CD14-positive monocyte (primary cell): ENCODE data around the gene RFNG. TPM values are rescaled to one million over a fixed set of nuclear protein-coding genes. Genes with fewer than 3 reads are reported as not detected.

Experiments used
- DNase-seq, 3 donors: peaks; one replicate each; pipeline ENCODE4 v3.0.0-alpha.2; 2011 to 2022
- H2AFZ ChIP-seq: 2 replicates; pipeline ENCODE4 v1.6.0; 2012; ENCODE audit warnings: mild to moderate bottlenecking, low read depth, low read length, inconsistent platforms; ENCODE audit not compliant: insufficient read depth, poor library complexity, severe bottlenecking
- H3K27ac ChIP-seq, 2 donors: 1 replicate in 1 of 2; 2 replicates in 1 of 2; pipeline ENCODE4 v1.5.1; 2012 to 2013; ENCODE audit warnings: low read length in 2 of 2, control low read depth in 1 of 2, inconsistent platforms in 1 of 2, low read depth in 1 of 2, mild to moderate bottlenecking in 1 of 2
- H3K27me3 ChIP-seq, 2 donors: one replicate each; pipeline versions ENCODE4 v1.6.0 to v1.6.1; 2011 to 2013; ENCODE audit warnings: low read length in 2 of 2; ENCODE audit not compliant: control insufficient read depth in 2 of 2, insufficient read depth in 2 of 2
- H3K36me3 ChIP-seq, 2 donors: replicated peaks in 1 of 2; 1 replicate in 1 of 2; 2 replicates in 1 of 2; pipeline versions ENCODE4 v1.5.1 to v1.6.1; 2012 to 2013; ENCODE audit warnings: low read length in 2 of 2, control low read depth in 1 of 2, inconsistent platforms in 1 of 2, mild to moderate bottlenecking in 1 of 2; ENCODE audit not compliant: insufficient read depth in 2 of 2, control insufficient read depth in 1 of 2
- H3K4me1 ChIP-seq, 2 donors: 1 replicate in 1 of 2; 2 replicates in 1 of 2; pipeline versions ENCODE4 v1.5.1 to v1.6.1; 2012 to 2013; ENCODE audit warnings: low read length in 2 of 2, control low read depth in 1 of 2, inconsistent platforms in 1 of 2, mild to moderate bottlenecking in 1 of 2, moderate library complexity in 1 of 2; ENCODE audit not compliant: insufficient read depth in 2 of 2, control insufficient read depth in 1 of 2
- H3K4me2 ChIP-seq: replicated peaks from 2 replicates; pipeline ENCODE3; 2012; ENCODE audit warnings: low read length, moderate library complexity, mild to moderate bottlenecking; ENCODE audit not compliant: poor library complexity, severe bottlenecking; ENCODE audit errors: extremely low read depth
- H3K4me3 ChIP-seq, 3 experiments: fragments of 200-600 bp in 1 of 3; sonication (generic) in 1 of 3; replicated peaks in 1 of 3; 1 replicate in 2 of 3; 2 replicates in 1 of 3; pipeline ENCODE4 v1.5.1; 2011 to 2013; ENCODE audit warnings: low read length in 3 of 3, mild to moderate bottlenecking in 3 of 3, control low read depth in 2 of 3, low read depth in 2 of 3, inconsistent platforms in 1 of 3, moderate library complexity in 1 of 3
- H3K79me2 ChIP-seq: 2 replicates; pipeline ENCODE4 v1.6.0; 2012; ENCODE audit warnings: mild to moderate bottlenecking, control low read depth, inconsistent platforms, low read length, moderate library complexity; ENCODE audit not compliant: insufficient read depth
- H3K9ac ChIP-seq: 2 replicates; pipeline ENCODE4 v1.6.0; 2017; ENCODE audit warnings: low read length, mild to moderate bottlenecking; ENCODE audit not compliant: insufficient read depth, poor library complexity, severe bottlenecking
- H3K9me3 ChIP-seq, 2 donors: replicated peaks in 1 of 2; 1 replicate in 1 of 2; 2 replicates in 1 of 2; pipeline versions ENCODE4 v1.5.1 to v1.6.1; 2012 to 2013; ENCODE audit warnings: low read length in 2 of 2, control low read depth in 1 of 2; ENCODE audit not compliant: control insufficient read depth in 1 of 2, insufficient read depth in 1 of 2
- H4K20me1 ChIP-seq: 2 replicates; pipeline ENCODE4 v1.6.0; 2012; ENCODE audit warnings: mild to moderate bottlenecking, low read length, control low read depth, moderate library complexity; ENCODE audit not compliant: insufficient read depth
- H3K27ac Mint-ChIP-seq, 7 donors: one replicate each; pipeline ENCODE4 v1.8.0; 2020; ENCODE audit warnings: mild to moderate bottlenecking in 7 of 7, mixed read lengths in 7 of 7, moderate library complexity in 6 of 7, inconsistent platforms in 2 of 7
- H3K27me3 Mint-ChIP-seq, 3 donors: one replicate each; pipeline ENCODE4 v1.8.0; 2021 to 2022; ENCODE audit warnings: low read depth in 3 of 3, mild to moderate bottlenecking in 3 of 3, mixed read lengths in 3 of 3, moderate library complexity in 3 of 3, inconsistent platforms in 1 of 3
- H3K36me3 Mint-ChIP-seq, 2 donors: one replicate each; pipeline ENCODE4 v1.8.0; 2020; ENCODE audit warnings: mixed read lengths in 2 of 2, inconsistent platforms in 1 of 2, mild to moderate bottlenecking in 1 of 2
- H3K4me1 Mint-ChIP-seq: one replicate; pipeline ENCODE4 v1.8.0; 2020; ENCODE audit warnings: mild to moderate bottlenecking, mixed read lengths
- H3K4me3 Mint-ChIP-seq, 2 donors: one replicate each; pipeline ENCODE4 v1.8.0; 2020; ENCODE audit warnings: mild to moderate bottlenecking in 2 of 2, mixed read lengths in 2 of 2, moderate library complexity in 1 of 2
- H3K9me3 Mint-ChIP-seq, 7 donors: one replicate each; pipeline ENCODE4 v1.8.0; 2020 to 2022; ENCODE audit warnings: mixed read lengths in 7 of 7, mild to moderate bottlenecking in 6 of 7, moderate library complexity in 6 of 7, inconsistent platforms in 2 of 7
- CTCF ChIP-seq: fragments of 200-600 bp; IDR thresholded peaks from one replicate; pipeline ENCODE4 v1.8.0; 2022; ENCODE audit warnings: antibody characterized with exemption, mild to moderate bottlenecking
- WGBS: methylation state at CpG from one replicate; pipeline ENCODE4 v1.1.5; 2013; ENCODE audit warnings: missing lambda C conversion rate; ENCODE audit not compliant: insufficient coverage; 5-methylcytosine and 5-hydroxymethylcytosine counted together
- intact Hi-C, 2 donors: fragments of 100-400 bp; cut with micrococcal nuclease; formaldehyde crosslinking; loops; one replicate each; pipeline versions ENCODE4 v1.15.0 to v1.15.1; 2023
- polyA plus RNA-seq, 3 donors: library from polyadenylated mRNA; depleted of rRNA in 1 of 3; unstranded in 2 of 3; stranded (reverse) in 1 of 3; fragments of 300-500 nt in 2 of 3; fragments of >200 nt in 1 of 3; fragmentation: Illumina TruSeq in 2 of 3; gene quantifications; 1 replicate in 2 of 3; 2 replicates in 1 of 3; pipeline ENCODE4 v1.2.3, GENCODE V29; 2012 to 2021

Gene RFNG
- polyA plus RNA-seq, 3 donors = 1.5 to 32.4 (median 4.1) TPM

- DNase-seq = no peak
- no peaks in the 10 kb centered on the region for H3K9me3 ChIP-seq
- no peak overlapping the region for H2AFZ ChIP-seq
- no peaks in the 10 kb centered on the region for H3K27me3 ChIP-seq
- Mint-ChIP-seq H3K4me3 (no peak overlapping the region), H3K4me1 (peaks cover 9% of the 10 kb centered on the region), H3K36me3 (peaks cover 36 to 68% of the 10 kb centered on the region in 2 donors), H3K27ac (no peak overlapping the region), H3K27me3 (no peaks in the 10 kb centered on the region), H3K9me3 (no peaks in the 10 kb centered on the region)
- intact Hi-C loops = no loop called here
- no peak overlapping the region for H3K9ac ChIP-seq
- H3K79me2 ChIP-seq = peaks cover 5% of the 10 kb centered on the region
- H3K4me2 ChIP-seq = no peak overlapping the region
- H4K20me1 ChIP-seq = peaks cover 5% of the 10 kb centered on the region
- H3K4me1 ChIP-seq = peaks cover 5 to 11% of the 10 kb centered on the region in 2 donors
- H3K4me3 ChIP-seq = no peak overlapping the region
- H3K27ac ChIP-seq = no peak overlapping the region
- 95% methylated on average over 17 of the region's 19 CpGs for WGBS
- peaks cover 90 to 92% of the 10 kb centered on the region in 2 donors for H3K36me3 ChIP-seq
- TF ChIP-seq CTCF = no peak
These were observed 7.8 kb upstream of the RFNG start for GRCh38 chr17:82059272-82060000.

- H3K9ac ChIP-seq = no peak overlapping the region
- no peaks in the 10 kb centered on the region for H3K27me3 ChIP-seq
- no peak overlapping the region for H3K4me2 ChIP-seq
- no peak overlapping the region for H3K4me3 Mint-ChIP-seq
- H3K9me3 Mint-ChIP-seq = no peaks in the 10 kb centered on the region
- peaks cover 0 to 5% of the 10 kb centered on the region in 2 donors for H3K4me1 ChIP-seq
- H3K27ac ChIP-seq = no peak overlapping the region
- TF ChIP-seq CTCF = no peak
- H3K79me2 ChIP-seq = peaks cover 3% of the 10 kb centered on the region
- H3K9me3 ChIP-seq = no peaks in the 10 kb centered on the region
- H3K4me3 ChIP-seq = no peak overlapping the region
- no peak for DNase-seq
- H3K4me1 Mint-ChIP-seq = peaks cover 3% of the 10 kb centered on the region
- 93% methylated on average over 6 of the region's 10 CpGs for WGBS
- H3K36me3 ChIP-seq = peaks cover 95 to 96% of the 10 kb centered on the region in 2 donors
- peaks cover 37 to 74% of the 10 kb centered on the region in 2 donors for H3K36me3 Mint-ChIP-seq
- intact Hi-C loops = no loop called here
- no peak overlapping the region for H2AFZ ChIP-seq
- no peak overlapping the region for H3K27ac Mint-ChIP-seq
- no peaks in the 10 kb centered on the region for H3K27me3 Mint-ChIP-seq
- H4K20me1 ChIP-seq = peaks cover 11% of the 10 kb centered on the region
These were observed 7.2 kb upstream of the RFNG start for GRCh38 chr17:82058855-82059249.
